ENCODE measurements around the gene IGFL4. TPM values are rescaled to one million over a fixed set of nuclear protein-coding genes. Genes with fewer than 3 reads are reported as not detected.
"Not testable (repeated sequence)": the region's sequence is repeated elsewhere in the genome, so short reads cannot be mapped to it uniquely, and the experiment has no call there.

IGFL4 gene
- total RNA-seq, 3 donors from 2014 or later = not detected

GRCh38 chr19:46082728-46083050, 41.9 kb upstream of the IGFL4 start:
- Histone ChIP-seq H3K36me3 (no peaks in the 10 kb centered on the region), H3K27ac (no peak overlapping the region), H3K9me3 (peaks cover 13 to 18% of the 10 kb centered on the region in 2 donors), H3K4me1 (no peaks in the 10 kb centered on the region), H3K27me3 (peaks cover 2 to 3% of the 10 kb centered on the region in 2 donors), H3K4me3 (no peak overlapping the region)
- DNase-seq (ENCODE audit: low spot score in 2 of 2) = no peak
- intact Hi-C loops (cut with DNase I; ENCODE audit: low total_unique reads) = no loop called here
- TF ChIP-seq, protein P1, sequence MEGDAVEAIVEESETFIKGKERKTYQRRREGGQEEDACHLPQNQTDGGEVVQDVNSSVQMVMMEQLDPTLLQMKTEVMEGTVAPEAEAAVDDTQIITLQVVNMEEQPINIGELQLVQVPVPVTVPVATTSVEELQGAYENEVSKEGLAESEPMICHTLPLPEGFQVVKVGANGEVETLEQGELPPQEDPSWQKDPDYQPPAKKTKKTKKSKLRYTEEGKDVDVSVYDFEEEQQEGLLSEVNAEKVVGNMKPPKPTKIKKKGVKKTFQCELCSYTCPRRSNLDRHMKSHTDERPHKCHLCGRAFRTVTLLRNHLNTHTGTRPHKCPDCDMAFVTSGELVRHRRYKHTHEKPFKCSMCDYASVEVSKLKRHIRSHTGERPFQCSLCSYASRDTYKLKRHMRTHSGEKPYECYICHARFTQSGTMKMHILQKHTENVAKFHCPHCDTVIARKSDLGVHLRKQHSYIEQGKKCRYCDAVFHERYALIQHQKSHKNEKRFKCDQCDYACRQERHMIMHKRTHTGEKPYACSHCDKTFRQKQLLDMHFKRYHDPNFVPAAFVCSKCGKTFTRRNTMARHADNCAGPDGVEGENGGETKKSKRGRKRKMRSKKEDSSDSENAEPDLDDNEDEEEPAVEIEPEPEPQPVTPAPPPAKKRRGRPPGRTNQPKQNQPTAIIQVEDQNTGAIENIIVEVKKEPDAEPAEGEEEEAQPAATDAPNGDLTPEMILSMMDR (IDR thresholded peaks at IDR 0.05) = no peak
- TF ChIP-seq POLR2AphosphoS5 (IDR thresholded peaks at IDR 0.05) (no peak), POLR2A (IDR thresholded peaks at IDR 0.05) (no peak)

DNA sequence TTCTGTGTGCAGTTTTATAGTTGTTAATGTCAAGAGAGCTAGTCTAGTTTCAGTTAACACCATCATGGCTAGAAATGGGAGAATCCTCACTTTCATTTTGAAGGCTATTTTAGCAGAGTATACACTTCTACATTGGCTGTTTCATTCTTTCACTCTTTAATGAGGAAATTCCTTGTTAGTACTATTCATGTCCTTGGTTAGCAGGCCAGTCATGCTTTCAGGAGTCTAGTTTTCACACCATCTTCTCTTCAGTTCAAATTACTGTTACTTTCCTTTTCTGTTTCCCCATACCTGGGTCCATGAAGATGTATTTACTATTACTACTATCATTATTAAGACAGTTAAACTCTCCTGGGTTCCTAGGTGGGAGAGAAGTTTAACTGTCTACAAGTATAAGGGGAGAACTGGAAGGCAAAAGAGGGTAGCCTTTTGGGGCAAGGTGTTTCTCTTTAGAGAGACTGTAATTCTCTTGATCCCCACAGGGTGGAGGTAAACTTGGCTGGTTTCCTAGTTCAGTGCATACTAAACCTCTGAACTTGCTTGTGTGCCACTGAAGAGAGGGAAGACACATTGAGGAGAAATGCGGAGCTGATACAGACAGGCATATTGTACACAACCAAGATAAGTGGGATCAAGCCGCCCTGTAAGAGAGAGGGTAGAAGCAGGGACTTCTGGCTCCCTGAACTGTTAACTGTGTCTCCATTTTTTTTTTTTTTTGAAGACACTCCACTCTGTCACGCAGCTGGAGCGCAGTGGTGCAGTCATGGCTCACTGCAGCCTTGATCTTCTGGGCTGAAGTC, 41.3 kb upstream of the IGFL4 start:
- TF ChIP-seq POLR2A (IDR thresholded peaks at IDR 0.05) = no peak
- TF ChIP-seq, protein P1 (IDR thresholded peaks at IDR 0.05) = peak; percentile 55 to 88 (median 76)
- peak in 2 of 3 donors; percentile 36 to 52 for TF ChIP-seq POLR2AphosphoS5 (IDR thresholded peaks at IDR 0.05)
- Histone ChIP-seq H3K27me3 (peaks cover 2 to 6% of the 10 kb centered on the region in 2 donors), H3K27ac (no peak overlapping the region), H3K9me3 (peaks cover 7 to 18% of the 10 kb centered on the region in 2 donors), H3K36me3 (no peaks in the 10 kb centered on the region), H3K4me1 (no peaks in the 10 kb centered on the region), H3K4me3 (no peak overlapping the region)
- intact Hi-C loops (cut with DNase I; ENCODE audit: low total_unique reads) = loop anchor here (1.0 kb wide), 1 partner anchor 108 kb away; no protein-coding TSS in a partner anchor
- no peak for DNase-seq (ENCODE audit: low spot score in 2 of 2)

- Histone ChIP-seq H3K4me3 (no peak overlapping the region), H3K4me1 (no peaks in the 10 kb centered on the region), H3K36me3 (no peaks in the 10 kb centered on the region), H3K27ac (no peak overlapping the region), H3K9me3 (peaks cover 0 to 10% of the 10 kb centered on the region in 2 donors), H3K27me3 (peaks cover 2 to 10% of the 10 kb centered on the region in 2 donors)
- DNase-seq (ENCODE audit: low spot score in 2 of 2) = no peak
- intact Hi-C loops (cut with DNase I; ENCODE audit: low total_unique reads) = no loop called here
- TF ChIP-seq POLR2AphosphoS5 (IDR thresholded peaks at IDR 0.05) (no peak), POLR2A (IDR thresholded peaks at IDR 0.05) (no peak)
Measured at GRCh38 chr19:46080561-46080960, 39.8 kb upstream of the IGFL4 start.

DNA sequence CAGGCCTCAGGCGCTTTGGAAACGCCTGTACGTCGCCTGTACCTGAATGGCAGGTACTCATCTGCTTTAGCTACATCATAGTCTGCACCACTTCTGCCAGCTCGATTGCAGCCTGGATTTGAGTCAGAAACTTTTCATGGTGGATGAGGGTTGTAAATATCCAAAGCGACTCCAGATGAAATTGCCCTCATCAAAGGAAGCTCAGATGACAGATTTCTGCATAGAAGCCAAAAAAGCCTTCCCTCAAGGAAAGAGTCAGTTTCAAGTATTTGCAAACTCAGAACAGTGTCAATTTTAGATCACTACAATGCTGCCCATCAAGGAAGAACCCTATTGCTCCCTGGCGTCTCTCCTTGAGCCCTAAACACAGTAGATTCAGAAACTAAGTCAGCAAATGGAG, 38.8 kb upstream of the IGFL4 start:
- TF ChIP-seq, protein P1 (IDR thresholded peaks at IDR 0.05) = no peak
- no peak for TF ChIP-seq POLR2A (IDR thresholded peaks at IDR 0.05)
- TF ChIP-seq POLR2AphosphoS5 (IDR thresholded peaks at IDR 0.05) = no peak
- H3K9me3 ChIP-seq = no peaks in the 10 kb centered on the region
- H3K4me3 ChIP-seq = no peak overlapping the region
- H3K4me1 ChIP-seq = no peaks in the 10 kb centered on the region
- no peak overlapping the region for H3K27ac ChIP-seq
- H3K36me3 ChIP-seq = no peaks in the 10 kb centered on the region
- no peak for DNase-seq (ENCODE audit: low spot score in 2 of 2)
- H3K27me3 ChIP-seq = peaks cover 2 to 10% of the 10 kb centered on the region in 2 donors
- intact Hi-C loops (cut with DNase I; ENCODE audit: low total_unique reads) = loop anchor here (10.0 kb wide), 1 partner anchor 55 kb away; the partner anchor contains the start of gene PGLYRP1

GRCh38 chr19:46078573-46079332, 38.0 kb upstream of the IGFL4 start:
- TF ChIP-seq, protein P1 (IDR thresholded peaks at IDR 0.05) = peak in 2 of 3 donors; percentile 66 to 72
- H3K4me3 ChIP-seq, H3K36me3 ChIP-seq, H3K27me3 ChIP-seq, H3K9me3 ChIP-seq, H3K4me1 ChIP-seq, H3K27ac ChIP-seq: not testable (repeated sequence)
- peak in 1 of 2 donors; percentile 57 for DNase-seq (ENCODE audit: low spot score in 2 of 2)
- intact Hi-C loops (cut with DNase I; ENCODE audit: low total_unique reads) = loop anchor here (10.0 kb wide), 1 partner anchor 54 kb away; the partner anchor contains the start of gene PGLYRP1

Measured in breast epithelium (tissue), 4 donors.